Globus pallidus (tissue), 1 donor: Measurements from ENCODE around the gene NR4A2.

Experiments
- DNase-seq: peaks from one replicate; pipeline ENCODE4 v3.0.0-alpha.2; 2015; ENCODE audit warnings: low spot score

NR4A2 gene

DNA sequence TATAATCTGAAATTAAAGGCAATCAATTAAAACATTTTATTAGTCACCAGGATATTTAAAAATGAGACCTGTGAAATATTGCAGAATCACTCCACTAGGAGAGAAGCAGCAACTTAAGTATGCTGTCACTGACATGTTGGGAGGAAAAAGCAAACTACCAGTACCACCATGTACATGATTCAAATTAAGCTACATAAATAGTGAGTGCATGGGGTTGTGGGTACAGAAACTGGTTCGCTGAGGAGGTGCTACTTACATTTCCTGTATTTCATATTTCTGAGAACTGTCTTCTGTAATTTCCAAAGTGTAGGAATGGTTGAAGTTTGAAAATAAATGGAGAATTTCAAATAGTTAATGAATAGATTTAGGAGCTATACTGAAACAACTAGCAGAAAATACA, 7.9 kb upstream of the NR4A2 start:
- DNase-seq = no peak

DNA sequence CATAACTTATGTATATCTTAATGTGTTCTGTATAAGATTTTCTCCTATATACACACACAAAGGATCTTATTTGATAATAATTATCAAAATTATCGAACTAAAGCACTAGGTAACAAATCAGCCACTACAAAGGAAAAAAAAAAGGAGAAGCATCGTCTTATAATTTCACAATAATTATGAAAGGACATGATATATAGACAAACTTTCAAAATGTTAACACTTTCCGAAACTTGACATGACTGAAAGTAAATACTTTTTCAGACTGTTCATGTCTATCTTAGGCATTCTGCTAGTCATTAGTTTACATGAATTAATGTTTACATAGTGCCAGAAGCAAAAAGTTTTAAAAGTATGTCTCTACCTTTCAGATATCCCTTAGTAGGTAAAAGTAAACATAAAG, 7.3 kb upstream of the NR4A2 start:
- DNase-seq = no peak

DNA sequence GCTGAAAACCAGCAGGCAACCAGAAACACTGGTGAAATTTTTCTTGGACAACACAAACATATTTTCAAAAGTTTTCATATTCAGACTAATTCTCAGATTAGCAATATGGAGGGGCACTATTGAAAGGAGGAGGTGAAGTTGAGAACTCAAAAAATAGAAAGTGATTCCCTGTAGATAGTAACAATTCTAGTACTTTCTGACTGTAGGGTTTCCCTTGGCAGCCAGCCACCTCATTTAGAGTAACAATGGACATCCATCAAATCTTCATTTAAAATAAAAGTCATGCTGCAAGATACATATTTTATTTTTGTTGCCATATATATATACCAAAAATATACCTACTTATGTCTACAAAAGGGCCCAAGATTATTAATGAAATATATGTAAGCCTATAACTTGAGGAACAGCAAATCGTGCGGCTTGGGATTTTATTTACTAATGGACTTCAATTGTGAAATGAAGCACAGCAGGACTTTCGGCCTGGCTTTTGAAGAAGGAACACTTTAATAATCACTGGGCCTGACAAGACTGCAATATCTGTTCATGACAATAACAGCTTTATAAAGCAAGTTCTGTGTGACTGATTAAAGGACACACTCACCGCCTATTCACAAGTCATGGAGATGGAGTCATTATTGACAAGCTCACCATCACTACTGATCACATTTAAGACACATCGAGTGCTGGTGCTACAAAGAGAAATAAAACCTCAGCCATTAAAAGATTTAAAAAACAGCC, 6.8 kb upstream of the NR4A2 start:
- DNase-seq = no peak

DNA sequence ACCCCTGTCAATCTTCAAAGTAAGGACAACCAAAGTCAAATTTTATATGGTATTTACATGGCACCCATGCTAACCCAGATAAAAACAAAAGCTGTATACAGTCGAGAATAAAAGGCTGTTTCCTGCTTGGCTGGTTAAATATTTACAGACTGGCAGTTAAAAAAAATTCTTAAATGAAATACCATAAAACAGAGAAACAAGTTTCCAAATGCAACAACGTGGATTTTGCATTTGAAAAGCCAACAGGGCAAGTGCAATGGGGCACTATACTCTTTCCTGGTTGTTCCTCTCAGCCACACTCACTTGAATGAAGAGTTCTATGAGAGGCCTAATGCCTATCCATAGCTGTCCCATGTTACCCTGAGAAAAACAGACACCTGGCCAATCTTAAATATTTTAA, 6.1 kb upstream of the NR4A2 start:
- no peak for DNase-seq

DNA sequence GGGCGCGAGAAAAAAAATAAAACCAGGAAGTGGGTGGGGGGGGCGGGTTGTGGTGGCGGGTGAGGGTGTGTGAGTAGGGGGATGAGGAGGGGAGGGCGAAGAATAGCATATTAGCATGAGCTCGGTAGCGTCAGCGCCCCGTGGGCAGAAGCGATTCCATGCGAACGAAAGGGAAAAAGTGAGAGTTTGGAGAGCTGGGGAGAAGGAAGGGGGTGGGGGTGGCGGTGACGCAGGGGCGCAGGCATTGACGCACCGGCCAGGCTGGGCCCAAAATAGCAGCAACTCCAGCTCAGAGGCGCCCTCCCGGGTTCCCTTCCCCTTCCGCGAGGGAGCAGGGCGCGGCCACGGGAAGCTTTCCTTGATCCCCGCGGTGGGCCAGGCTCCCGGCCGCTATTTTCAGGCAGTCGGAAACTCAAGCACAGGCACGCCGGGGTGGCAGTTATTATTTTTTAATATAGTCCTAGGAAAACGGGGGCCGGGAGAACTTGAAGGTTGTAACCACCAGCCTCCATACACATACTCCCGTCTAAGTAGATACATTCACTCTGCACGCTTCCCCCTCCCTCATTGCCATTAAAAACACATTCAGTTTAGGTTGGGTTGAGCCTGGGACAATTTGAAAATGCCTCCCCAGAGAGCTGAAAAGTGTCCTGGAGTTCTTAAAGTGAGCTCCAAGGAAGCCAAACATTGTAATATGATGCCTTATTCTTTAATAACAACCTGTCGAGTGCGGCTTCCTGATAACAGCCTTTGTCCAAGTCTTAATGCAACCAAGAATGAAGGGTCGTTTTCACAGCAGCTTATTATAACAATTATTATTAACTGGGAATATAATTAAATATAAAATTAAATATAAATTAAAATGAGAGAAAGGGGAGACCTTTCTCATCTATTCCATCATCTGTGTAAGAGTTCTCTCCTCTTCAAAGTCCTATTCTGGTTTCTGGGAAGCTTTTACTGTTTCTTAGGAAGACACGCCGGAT, 2.3 kb upstream of the NR4A2 start:
- DNase-seq = peak; percentile 90

DNA sequence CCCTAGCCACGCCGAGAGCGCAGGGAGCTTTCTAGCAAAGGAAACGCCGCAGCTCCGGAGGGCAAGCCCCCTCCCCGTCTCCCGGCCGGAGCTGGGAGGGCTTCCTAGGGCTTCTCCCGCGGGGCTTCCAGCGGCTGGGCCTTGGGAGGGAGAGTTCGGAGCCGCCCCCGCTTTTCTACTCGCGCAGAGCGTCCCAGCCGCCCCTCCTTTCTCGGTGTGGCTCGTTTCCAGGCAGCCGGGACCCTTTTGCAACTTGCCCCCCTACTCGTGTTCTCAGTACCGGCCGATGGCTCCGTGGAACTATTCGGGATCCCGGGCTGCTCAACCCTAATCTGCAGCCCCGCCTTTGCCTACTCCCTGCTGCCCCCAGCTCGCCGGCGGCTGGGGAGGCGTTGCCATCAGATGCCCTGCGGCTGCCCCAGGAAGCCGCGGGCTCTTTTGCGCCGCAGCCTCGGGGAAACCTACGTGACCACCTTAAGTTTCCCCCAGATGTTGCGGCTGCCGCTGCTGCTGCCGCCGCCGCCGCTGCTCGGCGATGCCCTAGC, 1.5 kb upstream of the NR4A2 start:
- DNase-seq = no peak

DNA sequence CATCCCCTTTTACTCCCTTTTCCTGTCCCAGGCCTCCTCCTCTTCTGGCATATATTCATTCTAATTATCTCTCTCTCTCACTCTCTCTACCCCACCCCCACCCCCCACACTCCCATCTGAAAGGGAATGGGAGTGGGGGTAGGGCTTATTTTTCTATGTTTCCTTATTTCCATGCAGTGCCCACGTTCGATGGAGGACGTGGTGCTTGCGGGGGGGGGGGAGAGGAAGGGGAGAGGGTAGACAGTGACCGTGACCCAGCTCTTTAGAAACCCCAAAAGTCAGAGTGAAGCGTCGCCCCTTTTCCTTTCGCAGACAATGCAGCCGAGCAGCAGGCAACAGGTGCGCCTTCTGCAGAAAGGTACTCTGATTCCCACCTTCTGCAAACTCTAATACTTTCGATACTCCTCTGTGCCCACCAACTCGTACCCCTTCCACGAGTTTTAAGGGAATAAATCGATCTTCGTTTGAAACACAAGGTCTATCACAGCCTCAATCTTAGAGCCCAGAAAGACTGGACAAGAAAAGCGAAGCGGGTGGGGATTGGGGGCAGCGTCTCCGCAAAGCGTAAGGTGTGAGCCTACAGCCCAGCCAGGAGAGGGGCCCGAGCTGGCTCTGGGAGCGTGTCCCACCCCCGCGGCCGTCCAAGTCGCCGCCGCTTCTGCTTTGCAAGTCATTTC, 891 bp upstream of the NR4A2 start:
- DNase-seq = no peak

DNA sequence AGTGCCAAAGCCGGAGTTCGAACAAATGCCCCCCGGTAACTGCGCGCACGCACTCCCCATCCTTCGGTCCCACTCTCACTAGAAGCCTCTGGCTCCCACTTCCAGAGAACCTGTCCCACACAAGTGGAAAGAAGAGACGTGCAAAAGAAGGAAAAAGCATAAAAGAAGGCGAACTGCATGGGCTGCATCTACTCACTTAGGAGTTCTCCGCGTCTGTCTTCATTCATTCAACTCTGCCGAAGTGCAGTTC, 312 bp downstream of the NR4A2 start:
- no peak for DNase-seq

DNA sequence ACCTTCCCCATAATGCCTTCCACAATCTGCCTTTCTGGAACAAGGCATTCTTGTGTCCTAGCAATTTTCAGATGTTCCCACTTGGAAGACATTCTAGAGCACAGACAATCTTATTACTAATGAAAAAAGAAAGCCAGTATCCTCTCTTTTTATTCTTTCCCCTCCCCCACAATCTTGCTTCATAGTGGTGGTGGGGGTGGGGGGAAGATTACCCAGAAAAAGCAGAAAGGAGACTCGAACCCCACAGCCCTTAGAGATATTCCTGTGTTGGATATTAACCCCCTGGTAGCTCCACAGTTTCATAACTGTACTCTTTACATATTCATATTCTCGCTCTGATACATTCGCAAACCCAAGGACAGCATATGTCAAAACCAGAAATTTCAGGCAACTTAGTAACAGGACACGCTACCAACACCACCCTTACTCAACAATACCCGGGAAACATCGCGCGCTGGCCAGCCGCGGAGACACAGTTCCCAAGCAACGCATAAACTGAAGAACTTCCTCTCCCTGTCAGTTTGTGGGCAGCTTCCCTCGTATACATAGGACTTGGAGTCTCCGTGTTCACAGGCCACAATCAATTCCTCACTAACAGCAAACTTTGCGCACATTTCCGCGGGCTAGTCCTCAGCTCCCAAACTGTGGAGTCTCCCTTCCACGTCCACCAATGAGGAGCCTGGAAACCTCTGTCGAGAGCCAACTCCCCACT, 793 bp downstream of the NR4A2 start:
- no peak for DNase-seq

DNA sequence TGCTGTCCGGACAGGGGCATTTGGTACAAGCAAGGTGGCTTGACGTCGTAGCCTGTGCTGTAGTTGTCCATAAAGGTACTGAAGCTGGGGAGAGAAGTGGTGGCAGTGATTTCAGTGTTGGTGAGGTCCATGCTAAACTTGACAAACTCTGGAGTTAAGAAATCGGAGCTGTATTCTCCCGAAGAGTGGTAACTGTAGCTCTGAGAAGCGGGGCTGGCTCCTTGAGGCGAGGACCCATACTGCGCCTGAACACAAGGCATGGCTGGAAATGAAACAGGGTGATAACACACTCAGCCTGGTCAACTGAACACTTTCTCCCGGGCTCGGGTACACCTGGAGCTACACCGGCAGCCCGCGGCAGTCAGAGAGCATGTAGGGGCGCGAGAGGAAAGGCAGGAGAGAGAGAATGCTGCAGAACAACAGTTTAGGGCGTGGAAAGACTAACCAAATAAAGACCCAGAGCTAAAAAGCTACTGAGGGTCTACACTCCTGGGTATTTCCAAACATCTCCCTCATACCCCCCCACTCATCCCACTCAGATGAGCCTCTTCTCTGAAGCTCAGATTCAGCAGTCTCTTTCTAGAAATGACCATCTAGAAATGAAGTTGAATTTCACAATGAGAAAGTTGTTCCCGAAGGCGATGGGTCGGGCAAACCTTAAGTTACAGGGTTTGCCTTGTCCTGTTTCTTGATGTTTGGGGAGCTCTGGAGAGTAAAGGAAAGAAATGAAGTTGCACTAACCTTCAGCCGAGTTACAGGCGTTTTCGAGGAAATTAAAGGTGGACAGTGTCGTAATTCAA, 2.4 kb downstream of the NR4A2 start:
- no peak for DNase-seq

DNA sequence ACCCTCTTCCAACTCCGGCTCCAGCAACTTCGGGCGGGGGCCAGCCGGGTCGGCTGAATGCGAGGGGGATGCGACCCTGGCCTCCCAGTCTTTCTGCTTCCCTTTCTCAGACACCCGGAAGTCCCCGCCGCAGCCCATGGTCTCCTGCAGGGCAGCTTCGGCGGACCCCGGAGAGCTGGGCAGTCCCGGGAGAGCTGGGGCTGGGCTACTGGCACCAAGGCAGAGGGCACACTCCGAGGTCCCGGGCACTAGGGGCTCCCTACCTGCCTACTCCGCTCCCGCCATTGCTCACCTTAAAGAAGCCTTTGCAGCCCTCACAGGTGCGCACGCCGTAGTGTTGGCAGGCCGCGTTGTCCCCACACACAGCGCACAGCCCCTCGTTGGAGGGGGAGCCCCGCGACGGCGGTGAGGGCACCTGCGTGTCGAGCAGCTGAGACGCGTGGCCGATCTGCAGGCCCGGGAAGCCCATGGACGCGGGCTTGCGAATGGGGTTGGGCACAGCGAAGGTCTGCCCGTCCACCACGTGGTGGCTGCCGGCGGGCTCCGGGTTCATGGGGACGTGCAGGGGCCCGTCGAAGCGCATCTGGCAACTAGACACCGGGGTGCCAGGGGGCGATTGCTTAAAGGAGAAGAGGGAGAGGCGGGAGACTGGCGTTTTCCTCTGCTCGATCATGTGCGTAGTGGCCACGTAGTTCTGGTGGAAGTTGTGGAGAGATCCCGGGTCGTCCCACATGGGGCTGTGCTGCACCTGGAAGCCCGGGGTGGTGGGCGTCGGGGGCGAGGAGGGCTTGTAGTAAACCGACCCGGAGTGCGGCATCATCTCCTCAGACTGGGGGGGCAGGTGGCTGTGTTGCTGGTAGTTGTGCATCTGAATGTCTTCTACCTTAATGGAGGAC, 3.2 kb downstream of the NR4A2 start:
- DNase-seq = no peak

DNA sequence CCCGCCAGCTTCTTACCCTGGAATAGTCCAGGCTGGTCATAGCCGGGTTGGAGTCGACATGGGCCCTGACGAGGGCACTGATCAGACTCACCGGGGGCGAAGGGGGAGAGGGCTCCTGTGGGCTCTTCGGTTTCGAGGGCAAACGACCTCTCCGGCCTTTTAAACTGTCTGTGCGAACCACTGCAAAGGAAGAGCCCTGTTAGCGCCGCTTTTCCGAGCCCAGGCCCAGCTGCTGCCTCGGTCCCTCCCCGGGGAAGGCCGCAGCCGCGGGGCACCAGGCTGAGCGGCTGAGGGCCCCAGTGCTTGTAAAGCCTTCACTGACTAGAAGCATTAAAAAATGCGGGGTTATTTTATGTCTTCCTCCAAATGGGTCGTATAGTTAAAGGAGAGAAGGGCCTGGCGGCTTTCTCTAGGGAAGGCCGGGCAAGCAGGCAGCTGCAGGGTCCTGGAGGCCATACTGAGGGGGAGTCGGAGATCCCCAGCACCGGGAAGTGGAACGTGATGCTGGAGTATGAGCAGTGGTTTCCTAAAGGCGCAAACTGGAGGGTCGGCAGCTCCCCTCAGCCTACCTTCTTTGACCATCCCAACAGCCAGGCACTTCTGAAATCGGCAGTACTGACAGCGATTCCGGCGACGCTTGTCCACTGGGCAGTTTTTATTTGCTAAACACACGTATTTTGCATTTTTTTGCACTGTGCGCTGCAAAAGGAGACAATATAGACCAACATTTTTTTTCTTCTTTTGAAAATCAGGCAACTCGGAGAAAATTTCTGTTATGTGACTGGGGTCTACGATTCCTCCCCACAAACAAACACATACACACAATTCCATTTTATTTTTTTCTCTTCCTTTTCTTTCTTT, 4.5 kb downstream of the NR4A2 start:
- DNase-seq = no peak

DNA sequence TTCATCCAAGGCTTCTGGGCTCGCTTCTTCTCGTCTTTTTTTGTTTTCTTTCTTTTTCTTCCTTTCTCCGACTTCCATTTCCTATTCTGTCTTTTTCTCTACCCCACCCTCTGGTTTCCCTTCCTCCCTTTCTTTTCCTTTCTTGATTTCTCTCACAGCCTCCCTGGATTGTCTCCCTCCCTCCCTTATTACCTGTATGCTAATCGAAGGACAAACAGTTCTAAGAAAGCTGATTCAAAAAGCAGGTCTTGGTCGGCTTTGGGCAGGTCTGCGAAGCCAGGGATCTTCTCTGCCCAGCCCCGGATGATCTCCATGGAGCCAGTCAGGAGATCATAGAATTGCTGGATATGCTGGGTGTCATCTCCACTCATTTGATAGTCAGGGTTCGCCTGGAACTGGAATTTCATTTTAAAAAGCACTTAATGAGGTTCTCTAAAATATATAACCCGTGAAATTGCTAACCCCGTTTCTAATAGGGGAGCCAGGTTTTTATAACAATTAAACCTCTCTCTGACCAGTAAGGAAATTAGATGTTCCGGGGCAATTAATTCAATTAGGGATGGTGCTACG, 5.9 kb downstream of the NR4A2 start:
- no peak for DNase-seq

DNA sequence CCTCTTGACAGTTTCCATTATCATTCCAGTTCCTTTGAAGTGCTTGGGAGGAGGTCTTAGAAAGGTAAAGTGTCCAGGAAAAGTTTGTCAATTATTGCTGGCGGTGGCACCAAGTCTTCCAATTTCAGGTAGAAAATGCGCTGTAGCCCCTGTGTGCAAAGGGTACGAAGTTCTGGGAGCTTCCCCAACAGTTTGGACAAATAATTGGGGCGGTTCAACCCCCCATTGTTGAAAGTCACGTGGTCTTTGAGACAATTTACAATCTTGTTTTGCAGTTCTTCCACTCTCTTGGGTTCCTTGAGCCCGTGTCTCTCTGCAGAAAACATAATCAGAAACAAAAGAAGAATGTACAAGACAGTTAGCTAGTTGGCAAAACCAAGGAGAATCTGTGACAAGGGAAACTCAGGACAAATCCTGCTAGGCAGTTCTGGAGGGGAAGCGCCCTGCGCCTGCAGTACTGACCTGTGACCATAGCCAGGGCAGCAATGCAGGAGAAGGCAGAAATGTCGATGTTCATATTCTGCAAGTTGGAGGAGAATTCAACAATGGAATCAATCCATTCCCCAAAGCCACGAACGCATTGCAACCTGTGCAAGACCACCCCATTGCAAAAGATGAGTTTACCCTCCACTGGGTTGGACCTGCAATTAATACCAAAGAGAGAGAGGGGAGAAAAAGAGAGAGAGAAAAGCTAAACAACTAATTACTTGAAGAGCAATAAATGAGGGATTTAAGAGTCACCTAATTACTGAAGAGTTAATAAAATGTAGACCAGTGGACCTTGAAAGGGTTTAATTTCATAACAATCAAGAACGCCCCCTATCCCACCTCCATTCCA, 6.6 kb downstream of the NR4A2 start:
- no peak for DNase-seq

DNA sequence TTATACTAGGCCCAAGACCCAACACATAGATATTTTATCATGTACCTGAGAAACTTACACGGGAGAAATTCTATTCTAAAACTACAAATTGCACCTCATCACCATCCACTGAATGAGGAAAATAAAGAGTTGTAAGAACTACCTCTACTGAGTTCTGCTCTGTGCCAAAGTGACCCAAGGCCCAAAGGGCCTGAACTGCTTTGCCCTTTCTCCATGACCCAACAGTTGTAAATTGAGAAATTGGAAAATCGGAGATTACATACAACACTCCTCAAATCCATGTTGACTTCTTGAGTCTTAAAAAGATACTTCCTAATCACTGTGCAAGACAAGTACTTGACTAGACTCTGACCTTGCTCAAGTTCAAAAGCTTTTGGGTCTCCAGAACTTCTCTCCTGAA, 8.8 kb downstream of the NR4A2 start:
- no peak for DNase-seq

DNA sequence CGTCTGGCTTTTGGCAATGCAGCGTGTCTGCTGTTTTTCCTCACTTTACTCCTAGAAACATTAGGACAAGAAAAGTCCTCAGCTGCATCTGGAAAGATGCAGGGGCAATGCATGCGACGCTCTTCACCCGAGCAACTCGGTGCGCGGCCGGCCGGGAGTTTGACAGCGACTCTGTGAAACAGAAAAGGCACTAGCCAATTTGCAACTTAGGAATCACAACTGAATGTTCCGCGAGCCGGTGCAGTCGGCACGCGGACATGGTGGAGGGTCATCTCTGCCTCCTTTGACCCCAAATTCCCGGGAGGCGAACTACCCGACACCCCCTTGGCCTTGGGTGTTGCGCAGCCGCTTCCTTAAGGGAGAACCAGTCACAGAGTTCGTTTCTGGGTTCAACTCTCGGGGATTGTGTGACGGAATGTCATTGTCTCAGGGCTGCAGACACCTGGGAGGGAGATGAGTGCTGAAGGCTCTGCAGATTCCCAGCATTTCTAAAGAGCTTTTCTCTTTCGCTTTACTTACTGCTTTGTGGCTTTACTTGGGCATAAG, 9.8 kb downstream of the NR4A2 start:
- DNase-seq = no peak

DNA sequence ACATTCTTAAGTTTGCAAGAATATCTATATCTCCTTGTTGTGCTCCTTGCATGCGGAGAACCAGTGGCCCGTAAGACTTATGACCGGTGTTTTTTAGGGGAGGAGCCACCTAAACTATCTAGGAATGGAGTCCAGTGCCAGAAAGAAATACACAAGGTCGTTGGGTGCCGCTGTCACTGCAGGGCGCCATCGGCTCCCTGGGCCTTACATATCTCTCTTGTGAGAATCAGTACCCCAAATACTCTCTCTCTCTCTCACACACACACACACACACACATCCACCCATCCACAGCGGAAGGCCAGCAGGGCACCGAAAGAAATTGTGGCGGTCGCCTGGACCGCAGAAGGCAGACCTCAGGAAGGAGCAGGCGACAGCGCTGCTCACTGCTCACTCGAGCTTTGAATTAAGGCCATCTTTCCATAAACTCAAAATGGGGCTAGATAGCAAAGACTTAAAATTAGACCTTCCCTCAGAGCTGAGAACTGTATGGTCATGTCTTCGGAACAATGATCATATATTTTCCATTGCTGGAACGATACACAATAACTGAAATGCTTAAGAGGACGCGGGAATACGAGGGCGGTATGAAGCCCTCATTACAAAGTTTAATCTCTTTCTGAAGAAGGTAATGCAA, 10.4 kb downstream of the NR4A2 start:
- DNase-seq = no peak
